H9 (cell line): ENCODE measurements around the gene TMEM9. TPM values are rescaled to one million over a fixed set of nuclear protein-coding genes. Genes with fewer than 3 reads are reported as not detected.
A peak's percentile ranks its signal among the peaks of the same experiment; 100 is the strongest.

ENCODE experiments used
- DNase-seq: peaks from one replicate; pipeline ENCODE4 v3.0.0-alpha.2; 2017
- H2AFZ ChIP-seq: one replicate; pipeline ENCODE4 v1.6.1; 2013; ENCODE audit warnings: mild to moderate bottlenecking, low read length, control low read depth, moderate library complexity
- H2AK5ac ChIP-seq: 2 replicates; pipeline ENCODE4 v1.6.1; 2013; ENCODE audit warnings: low read length, control low read depth, mixed read lengths; ENCODE audit not compliant: insufficient read length
- H2BK120ac ChIP-seq: one replicate; pipeline ENCODE4 v1.6.1; 2013; ENCODE audit warnings: low read depth, mild to moderate bottlenecking, low read length, control low read depth, inconsistent platforms; ENCODE audit not compliant: poor library complexity, severe bottlenecking
- H2BK12ac ChIP-seq: 2 replicates; pipeline ENCODE4 v1.6.1; 2013; ENCODE audit warnings: low read length, control low read depth, mixed read lengths, low read depth; ENCODE audit not compliant: insufficient read length
- H2BK15ac ChIP-seq: 2 replicates; pipeline ENCODE4 v1.6.1; 2013; ENCODE audit warnings: low read depth, low read length, control low read depth
- H2BK20ac ChIP-seq: one replicate; pipeline ENCODE4 v1.6.1; 2013; ENCODE audit warnings: low read depth, mild to moderate bottlenecking, low read length, control low read depth, inconsistent platforms; ENCODE audit not compliant: poor library complexity, severe bottlenecking
- H2BK5ac ChIP-seq: 2 replicates; pipeline ENCODE4 v1.6.1; 2013; ENCODE audit warnings: low read length, control low read depth, mixed read lengths; ENCODE audit not compliant: insufficient read length
- H3K14ac ChIP-seq: 2 replicates; pipeline ENCODE4 v1.6.1; 2013; ENCODE audit warnings: low read length, control low read depth; ENCODE audit not compliant: insufficient read depth
- H3K18ac ChIP-seq: 2 replicates; pipeline ENCODE4 v1.6.1; 2013; ENCODE audit warnings: low read depth, mild to moderate bottlenecking, mixed read lengths, low read length, control low read depth; ENCODE audit not compliant: insufficient read length
- H3K23ac ChIP-seq: 2 replicates; pipeline ENCODE4 v1.6.1; 2013; ENCODE audit warnings: low read length, control low read depth, mixed read lengths, low read depth; ENCODE audit not compliant: insufficient read length
- H3K23me2 ChIP-seq: 2 replicates; pipeline ENCODE4 v1.6.1; 2013; ENCODE audit warnings: low read depth, mild to moderate bottlenecking, mixed read lengths, low read length, control low read depth; ENCODE audit not compliant: insufficient read length, poor library complexity, severe bottlenecking
- H3K27ac ChIP-seq: 2 replicates; pipeline ENCODE4 v1.5.1; 2013; ENCODE audit warnings: low read length, control low read depth, mixed read lengths, low read depth; ENCODE audit not compliant: insufficient read length
- H3K27me3 ChIP-seq: 2 replicates; pipeline ENCODE4 v1.6.1; 2013; ENCODE audit warnings: low read length, control low read depth, inconsistent platforms; ENCODE audit not compliant: insufficient read depth
- H3K4ac ChIP-seq: 2 replicates; pipeline ENCODE4 v1.6.1; 2013; ENCODE audit warnings: low read depth, mild to moderate bottlenecking, control low read depth, inconsistent platforms, low read length, moderate library complexity
- H3K4me1 ChIP-seq: 2 replicates; pipeline ENCODE4 v1.6.1; 2013; ENCODE audit warnings: low read length, control low read depth, inconsistent platforms; ENCODE audit not compliant: insufficient read depth
- H3K4me2 ChIP-seq: 2 replicates; pipeline ENCODE4 v1.6.1; 2013; ENCODE audit warnings: low read length, control low read depth, mixed read lengths; ENCODE audit not compliant: insufficient read length, insufficient read depth
- H3K56ac ChIP-seq: 2 replicates; pipeline ENCODE4 v1.6.1; 2013; ENCODE audit warnings: low read depth, mild to moderate bottlenecking, mixed read lengths, low read length, control low read depth; ENCODE audit not compliant: insufficient read length
- H3K79me1 ChIP-seq: 2 replicates; pipeline ENCODE4 v1.6.1; 2013; ENCODE audit warnings: low read depth, mild to moderate bottlenecking, moderate library complexity, low read length, control low read depth, inconsistent platforms; ENCODE audit not compliant: insufficient read depth, poor library complexity, severe bottlenecking
- H3K79me2 ChIP-seq: 2 replicates; pipeline ENCODE4 v1.6.1; 2013; ENCODE audit warnings: low read length, control low read depth, inconsistent platforms; ENCODE audit not compliant: insufficient read depth
- H3K9ac ChIP-seq: 2 replicates; pipeline ENCODE4 v1.6.1; 2013; ENCODE audit warnings: low read length, control low read depth, mixed read lengths; ENCODE audit not compliant: insufficient read length; ENCODE audit errors: extremely low read depth
- H3K9me3 ChIP-seq: one replicate; pipeline ENCODE4 v1.6.1; 2013; ENCODE audit warnings: low read depth, low read length, inconsistent platforms; ENCODE audit not compliant: control insufficient read depth
- H3T11ph ChIP-seq: one replicate; pipeline ENCODE4 v1.6.1; 2013; ENCODE audit warnings: mild to moderate bottlenecking, low read length, control low read depth, inconsistent platforms
- H4K20me1 ChIP-seq: one replicate; pipeline ENCODE4 v1.6.1; 2013; ENCODE audit not compliant: control insufficient read depth, insufficient read length, insufficient read depth
- H4K5ac ChIP-seq: 2 replicates; pipeline ENCODE4 v1.6.1; 2013; ENCODE audit warnings: low read depth, mild to moderate bottlenecking, mixed read lengths, low read length, control low read depth; ENCODE audit not compliant: insufficient read length
- H4K8ac ChIP-seq: replicated peaks from 2 replicates; pipeline ENCODE4 v1.6.1; 2013; ENCODE audit warnings: low read length, control low read depth, mixed read lengths, low read depth; ENCODE audit not compliant: insufficient read length
- H4K91ac ChIP-seq: 2 replicates; pipeline ENCODE4 v1.6.1; 2013; ENCODE audit warnings: low read depth, mild to moderate bottlenecking, moderate library complexity, mixed read lengths, low read length, control low read depth; ENCODE audit not compliant: insufficient read length
- H3K27ac Mint-ChIP-seq, 3 experiments: 2 replicates in 2 of 3; 3 replicates in 1 of 3; pipeline ENCODE4 v1.8.0; 2020 to 2021; ENCODE audit warnings: mixed read lengths in 3 of 3, mild to moderate bottlenecking in 1 of 3, moderate library complexity in 1 of 3
- H3K27me3 Mint-ChIP-seq: 2 replicates; pipeline ENCODE4 v1.8.0; 2021; ENCODE audit warnings: low read depth, mild to moderate bottlenecking, moderate library complexity, mixed read lengths
- H3K36me3 Mint-ChIP-seq, 3 experiments: 2 replicates in 2 of 3; 3 replicates in 1 of 3; pipeline ENCODE4 v1.8.0; 2020 to 2021; ENCODE audit warnings: low read depth in 3 of 3, mixed read lengths in 3 of 3; ENCODE audit not compliant: insufficient read depth in 1 of 3
- H3K4me1 Mint-ChIP-seq, 2 experiments: 2 replicates each; pipeline ENCODE4 v1.8.0; 2020; ENCODE audit warnings: mixed read lengths in 2 of 2
- H3K4me3 Mint-ChIP-seq, 2 experiments: 2 replicates in 1 of 2; 3 replicates in 1 of 2; pipeline ENCODE4 v1.8.0; 2020 to 2021; ENCODE audit warnings: mild to moderate bottlenecking in 2 of 2, mixed read lengths in 2 of 2, moderate library complexity in 1 of 2
- H3K9me3 Mint-ChIP-seq, 2 experiments: 2 replicates in 1 of 2; 3 replicates in 1 of 2; pipeline ENCODE4 v1.8.0; 2020; ENCODE audit warnings: mild to moderate bottlenecking in 2 of 2, mixed read lengths in 2 of 2, moderate library complexity in 1 of 2
- WGBS: extraction: QIAGEN DNeasy Blood & Tissue Kit; methylation state at CpG from one replicate; pipeline ENCODE4 v1.1.7; 2013; ENCODE audit warnings: missing lambda C conversion rate, low lambda C conversion rate, mixed read lengths; ENCODE audit not compliant: insufficient read length; ENCODE audit errors: extremely low coverage; 5-methylcytosine and 5-hydroxymethylcytosine counted together
- total RNA-seq: library from RNA; stranded (reverse); gene quantifications from 2 replicates; pipeline ENCODE4 v1.2.1, GENCODE V29; 2021
- TF ChIP-seq, protein P1 (sequence below): fragments of 200-600 bp; sonication (generic); conservative IDR thresholded peaks from 3 replicates; pipeline ENCODE4 v1.8.0; 2021; ENCODE audit warnings: antibody characterized with exemption, mild to moderate bottlenecking

TMEM9 gene
- total RNA-seq, 1 experiment from 2014 or later = 93.4 TPM

- Histone ChIP-seq H4K91ac (no peak overlapping the region), H3K4me2 (no peak overlapping the region), H3K27ac (no peak overlapping the region), H2BK15ac (no peak overlapping the region), H2BK120ac (no peak overlapping the region), H2BK5ac (no peak overlapping the region), H3K9me3 (no peaks in the 10 kb centered on the region), H4K20me1 (no peaks in the 10 kb centered on the region), H3T11ph (no peak overlapping the region), H3K56ac (no peak overlapping the region), H2BK20ac (no peak overlapping the region), H4K8ac (no peak overlapping the region), H3K18ac (no peak overlapping the region), H3K14ac (no peak overlapping the region), H3K79me1 (no peaks in the 10 kb centered on the region), H3K9ac (no peak overlapping the region), H3K23me2 (no peaks in the 10 kb centered on the region), H3K79me2 (no peaks in the 10 kb centered on the region), H2AFZ (no peak overlapping the region), H3K27me3 (no peaks in the 10 kb centered on the region), H4K5ac (no peak overlapping the region), H3K23ac (no peak overlapping the region), H2BK12ac (no peak overlapping the region), H3K4ac (no peak overlapping the region), H3K4me1 (no peaks in the 10 kb centered on the region), H2AK5ac (no peak overlapping the region)
- Mint-ChIP-seq H3K36me3 (peaks cover 41 to 84% (median 82%) of the 10 kb centered on the region in 3 experiments; a peak in 6 of 7 replicates), H3K4me3 (no peak overlapping the region), H3K4me1 (no peaks in the 10 kb centered on the region), H3K27ac (peak overlapping the region in 1 of 3 experiments; percentile 57; a peak in 1 of 7 replicates), H3K9me3 (no peaks in the 10 kb centered on the region), H3K27me3 (no peaks in the 10 kb centered on the region)
- TF ChIP-seq, protein P1, sequence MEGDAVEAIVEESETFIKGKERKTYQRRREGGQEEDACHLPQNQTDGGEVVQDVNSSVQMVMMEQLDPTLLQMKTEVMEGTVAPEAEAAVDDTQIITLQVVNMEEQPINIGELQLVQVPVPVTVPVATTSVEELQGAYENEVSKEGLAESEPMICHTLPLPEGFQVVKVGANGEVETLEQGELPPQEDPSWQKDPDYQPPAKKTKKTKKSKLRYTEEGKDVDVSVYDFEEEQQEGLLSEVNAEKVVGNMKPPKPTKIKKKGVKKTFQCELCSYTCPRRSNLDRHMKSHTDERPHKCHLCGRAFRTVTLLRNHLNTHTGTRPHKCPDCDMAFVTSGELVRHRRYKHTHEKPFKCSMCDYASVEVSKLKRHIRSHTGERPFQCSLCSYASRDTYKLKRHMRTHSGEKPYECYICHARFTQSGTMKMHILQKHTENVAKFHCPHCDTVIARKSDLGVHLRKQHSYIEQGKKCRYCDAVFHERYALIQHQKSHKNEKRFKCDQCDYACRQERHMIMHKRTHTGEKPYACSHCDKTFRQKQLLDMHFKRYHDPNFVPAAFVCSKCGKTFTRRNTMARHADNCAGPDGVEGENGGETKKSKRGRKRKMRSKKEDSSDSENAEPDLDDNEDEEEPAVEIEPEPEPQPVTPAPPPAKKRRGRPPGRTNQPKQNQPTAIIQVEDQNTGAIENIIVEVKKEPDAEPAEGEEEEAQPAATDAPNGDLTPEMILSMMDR = no peak
- no CpG with 5 or more reads among the region's 5 CpGs for WGBS
- DNase-seq = no peak
These were observed 15.0 kb downstream of the TMEM9 start for GRCh38 chr1:201139306-201139705.
